Activated T-cell treated with anti-CD3 and anti-CD28 coated beads, Interleukin-2, amount 50 U/mL, for 72 hours (primary cell): ENCODE results near the gene SRD5A3. TPM values are rescaled to one million over a fixed set of nuclear protein-coding genes. Genes with fewer than 3 reads are reported as not detected.

Experiments used
- ATAC-seq, 2 donors: fragments of 150-1000 bp; cut with Tn5 transposase; replicated peaks in 1 of 2; 2 replicates each; pipeline ENCODE4 v1.10.0; 2021; ENCODE audit warnings: moderate library complexity in 2 of 2, mild to moderate bottlenecking in 1 of 2
- DNase-seq, 2 donors: peaks; one replicate each; pipeline ENCODE4 v3.0.0; 2021 to 2022; ENCODE audit warnings: mixed read lengths in 1 of 2
- H3K27ac Mint-ChIP-seq: one replicate; pipeline ENCODE4 v1.8.0; 2022; ENCODE audit warnings: mild to moderate bottlenecking, moderate library complexity, mixed read lengths
- H3K27me3 Mint-ChIP-seq: one replicate; pipeline ENCODE4 v1.8.0; 2022; ENCODE audit warnings: low read depth, mixed read lengths
- H3K36me3 Mint-ChIP-seq, 2 donors: one replicate each; pipeline ENCODE4 v1.8.0; 2022; ENCODE audit warnings: mixed read lengths in 2 of 2, mild to moderate bottlenecking in 1 of 2; ENCODE audit not compliant: insufficient read depth in 2 of 2
- H3K4me1 Mint-ChIP-seq: one replicate; pipeline ENCODE4 v1.8.0; 2022; ENCODE audit warnings: low read depth, mixed read lengths
- H3K4me3 Mint-ChIP-seq, 2 donors: one replicate each; pipeline ENCODE4 v1.8.0; 2022; ENCODE audit warnings: mild to moderate bottlenecking in 2 of 2, mixed read lengths in 2 of 2, moderate library complexity in 2 of 2
- H3K9me3 Mint-ChIP-seq, 2 donors: one replicate each; pipeline ENCODE4 v1.8.0; 2022; ENCODE audit warnings: mixed read lengths in 2 of 2
- total RNA-seq, 2 donors: library from RNA; stranded (reverse); gene quantifications; one replicate each; pipeline ENCODE4 v1.2.3, GENCODE V29; 2022

SRD5A3 gene
- total RNA-seq, 2 donors from 2014 or later: 30.0 to 40.3 TPM

DNA sequence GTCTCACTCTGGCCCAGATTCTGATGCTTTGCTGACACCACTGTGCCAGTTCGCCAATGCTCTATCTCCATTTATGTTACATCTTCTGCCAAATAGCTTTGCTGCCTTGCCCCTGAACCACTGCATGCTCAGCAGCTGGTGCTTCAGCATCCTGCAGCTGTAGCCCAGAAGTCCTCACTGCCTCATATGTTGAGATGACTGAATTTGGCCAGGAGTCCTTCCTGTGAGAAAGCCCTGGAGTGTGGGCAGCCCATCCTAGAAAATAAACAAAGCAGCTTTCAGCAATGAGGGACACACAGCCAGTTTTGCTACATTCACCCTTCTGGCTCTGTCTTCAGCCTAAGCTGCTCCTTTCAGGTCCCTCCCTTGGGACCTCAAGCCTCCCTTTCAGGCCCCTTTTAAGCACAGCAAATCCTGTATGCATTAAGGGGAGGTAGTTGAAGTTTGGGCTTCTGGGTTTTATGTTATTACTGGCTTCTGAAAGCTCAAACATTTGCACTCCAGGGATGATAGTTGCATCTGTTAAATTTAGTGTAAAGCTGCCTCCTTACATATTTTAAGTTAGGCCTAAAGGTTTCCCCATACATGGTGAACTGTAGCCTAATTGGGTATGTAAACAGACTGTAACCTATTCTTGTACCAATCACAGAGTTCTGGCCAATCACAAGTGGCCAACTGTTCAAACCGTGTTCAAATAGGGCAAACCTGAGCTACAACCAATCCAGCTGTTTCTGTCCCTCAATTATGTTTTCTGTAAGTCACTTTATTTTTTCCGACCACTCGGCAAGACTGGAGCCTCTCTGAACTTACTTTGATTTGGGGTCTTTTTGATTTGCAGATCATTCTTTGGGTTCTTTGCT lies 47.6 kb downstream of the SRD5A3 start:
- no peak for DNase-seq
- Mint-ChIP-seq H3K4me1 (peaks cover 18% of the 10 kb centered on the region), H3K36me3 (peaks cover 10 to 11% of the 10 kb centered on the region in 2 donors), H3K27me3 (no peaks in the 10 kb centered on the region), H3K4me3 (peak overlapping the region; percentile 5 to 66), H3K27ac (peak overlapping the region; percentile 20), H3K9me3 (no peaks in the 10 kb centered on the region)
- no peak for ATAC-seq

DNA sequence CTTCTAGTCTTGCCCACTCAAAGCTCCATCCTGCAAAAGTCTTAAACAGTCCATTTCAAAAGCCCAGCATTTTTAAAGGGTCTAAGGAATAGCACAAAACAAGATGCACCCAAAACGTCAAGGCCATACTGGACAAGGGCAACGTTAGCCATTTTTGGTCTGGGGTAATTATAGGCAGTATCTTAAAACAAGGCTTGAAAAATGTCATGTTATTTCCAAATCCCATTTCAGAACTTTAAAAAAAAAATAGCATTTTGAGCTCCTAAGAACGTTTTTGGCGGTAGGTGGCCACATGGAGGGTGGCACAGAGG lies 49.1 kb downstream of the SRD5A3 start:
- Mint-ChIP-seq H3K36me3 (peaks cover 10 to 12% of the 10 kb centered on the region in 2 donors), H3K4me3 (peak overlapping the region; percentile 89 to 94), H3K27me3 (no peaks in the 10 kb centered on the region), H3K9me3 (no peaks in the 10 kb centered on the region), H3K4me1 (peaks cover 27% of the 10 kb centered on the region), H3K27ac (peak overlapping the region; percentile 94)
- DNase-seq: no peak
- no peak for ATAC-seq

DNA sequence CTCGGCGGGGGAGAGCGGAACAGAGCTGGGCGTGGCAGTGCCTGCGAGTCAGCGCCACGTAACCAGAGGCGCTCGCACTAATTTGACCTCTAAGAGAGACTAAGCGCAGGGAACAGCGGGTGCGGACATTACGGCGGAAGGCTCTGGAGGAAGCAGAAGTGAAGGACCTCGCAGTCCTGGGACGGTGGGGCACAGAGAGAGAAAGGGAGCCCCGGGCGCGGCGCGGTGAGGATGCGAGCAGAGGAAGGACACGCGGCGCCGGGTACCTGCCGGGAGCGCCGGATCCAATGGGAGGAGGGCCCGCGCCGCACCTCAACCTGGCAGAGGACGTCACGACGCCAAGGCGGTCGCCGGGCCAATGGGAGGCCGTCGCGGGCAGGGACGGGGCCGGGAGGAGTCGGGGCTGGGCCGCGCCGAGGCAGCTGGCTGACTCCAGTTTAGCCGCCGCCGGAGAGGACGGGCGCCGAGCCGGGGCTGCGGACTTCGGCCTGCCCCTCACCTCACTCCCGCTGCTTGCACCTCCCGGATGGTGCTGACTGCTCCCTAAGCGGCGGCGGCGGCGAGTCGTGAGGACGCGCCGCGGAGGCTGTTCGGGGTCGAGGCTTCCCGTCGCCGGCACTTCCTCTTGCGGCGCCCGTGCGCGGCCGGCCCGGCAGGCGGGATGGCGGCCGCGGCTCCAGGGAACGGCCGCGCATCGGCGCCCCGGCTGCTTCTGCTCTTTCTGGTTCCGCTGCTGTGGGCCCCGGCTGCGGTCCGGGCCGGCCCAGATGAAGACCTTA lies 49.7 kb downstream of the SRD5A3 start, which contains the start of gene TMEM165:
Gene TMEM165, plus strand, starts transcription at position 429 of the 779 bp plus-strand sequence. Its CDS starts 233 bp downstream, at position 662.
- H3K4me1 Mint-ChIP-seq: peaks cover 31% of the 10 kb centered on the region
- H3K36me3 Mint-ChIP-seq: peaks cover 12 to 15% of the 10 kb centered on the region in 2 donors
- peak within 1 kb of the TSS; percentile 90 to 97 for H3K4me3 Mint-ChIP-seq
- H3K27ac Mint-ChIP-seq: peak within 1 kb of the TSS; percentile 97
- ATAC-seq (peak; percentile 96), DNase-seq (peak; percentile 93)
- no peaks in the 10 kb centered on the region for H3K9me3 Mint-ChIP-seq
- H3K27me3 Mint-ChIP-seq: no peaks in the 10 kb centered on the region

DNA sequence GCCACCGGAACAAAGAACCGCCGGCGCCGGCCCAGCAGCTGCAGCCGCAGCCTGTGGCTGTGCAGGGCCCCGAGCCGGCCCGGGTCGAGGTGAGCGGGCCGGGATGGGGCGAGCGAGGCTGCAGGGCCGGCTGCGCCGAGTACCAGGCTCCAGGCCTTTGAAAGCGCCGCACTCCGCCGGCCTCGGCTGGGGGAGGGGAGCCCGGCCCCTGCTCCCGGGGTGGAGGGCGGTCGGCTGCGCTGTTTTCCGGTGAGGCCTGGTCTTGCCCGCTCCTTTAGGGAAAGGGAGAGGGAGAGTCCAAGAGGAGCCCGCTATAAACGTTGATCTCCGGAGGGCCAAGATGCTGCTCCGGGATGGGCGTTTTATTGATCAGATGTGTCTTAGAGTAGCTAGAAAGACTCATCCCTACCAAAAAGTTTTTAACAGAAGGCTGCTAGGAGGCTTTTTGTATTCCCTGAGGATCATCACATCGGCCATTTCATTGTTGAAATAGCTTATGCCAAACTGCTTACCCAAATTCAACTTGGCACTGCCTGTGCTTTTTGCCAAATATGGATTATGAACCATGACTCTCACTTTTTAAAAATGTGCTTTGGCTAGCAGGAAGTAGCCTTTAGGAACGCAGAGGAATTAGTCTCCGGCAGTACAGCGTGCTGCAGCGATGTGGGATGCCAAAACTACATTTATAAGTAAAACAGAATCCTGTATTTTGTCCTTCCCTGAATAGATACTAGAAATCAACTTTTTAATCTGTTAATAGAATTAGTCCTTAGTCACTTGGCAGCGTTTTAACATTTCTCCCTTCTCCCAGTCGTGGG lies 50.5 kb downstream of the SRD5A3 start:
- DNase-seq (peak; percentile 35 to 46), ATAC-seq (peak; percentile 22 to 26)
- peaks cover 38% of the 10 kb centered on the region for H3K4me1 Mint-ChIP-seq
- peak overlapping the region; percentile 97 for H3K27ac Mint-ChIP-seq
- H3K36me3 Mint-ChIP-seq: peaks cover 12 to 20% of the 10 kb centered on the region in 2 donors
- H3K4me3 Mint-ChIP-seq: peak overlapping the region; percentile 90 to 97
- H3K9me3 Mint-ChIP-seq: no peaks in the 10 kb centered on the region
- no peaks in the 10 kb centered on the region for H3K27me3 Mint-ChIP-seq

DNA sequence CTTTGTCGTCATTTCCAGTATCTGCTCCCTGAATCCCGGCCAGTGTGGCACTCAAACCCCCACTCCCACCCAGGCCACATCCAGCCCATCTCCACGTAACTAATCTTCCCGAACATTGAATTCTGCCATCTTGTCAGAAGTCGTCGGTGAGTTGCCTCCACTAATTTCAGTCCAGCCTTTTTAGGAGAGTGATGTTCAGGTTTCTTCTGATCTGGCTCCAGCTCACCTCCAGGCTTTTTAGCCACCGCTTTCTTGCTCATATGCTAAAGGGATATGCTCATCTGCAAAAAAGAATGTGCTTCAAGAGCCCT lies 51.0 kb downstream of the SRD5A3 start:
- ATAC-seq (no peak), DNase-seq (no peak)
- peak overlapping the region; percentile 90 to 97 for H3K4me3 Mint-ChIP-seq
- H3K4me1 Mint-ChIP-seq: peaks cover 38% of the 10 kb centered on the region
- no peaks in the 10 kb centered on the region for H3K27me3 Mint-ChIP-seq
- H3K36me3 Mint-ChIP-seq: peaks cover 12 to 20% of the 10 kb centered on the region in 2 donors
- peak overlapping the region; percentile 97 for H3K27ac Mint-ChIP-seq
- no peaks in the 10 kb centered on the region for H3K9me3 Mint-ChIP-seq

DNA sequence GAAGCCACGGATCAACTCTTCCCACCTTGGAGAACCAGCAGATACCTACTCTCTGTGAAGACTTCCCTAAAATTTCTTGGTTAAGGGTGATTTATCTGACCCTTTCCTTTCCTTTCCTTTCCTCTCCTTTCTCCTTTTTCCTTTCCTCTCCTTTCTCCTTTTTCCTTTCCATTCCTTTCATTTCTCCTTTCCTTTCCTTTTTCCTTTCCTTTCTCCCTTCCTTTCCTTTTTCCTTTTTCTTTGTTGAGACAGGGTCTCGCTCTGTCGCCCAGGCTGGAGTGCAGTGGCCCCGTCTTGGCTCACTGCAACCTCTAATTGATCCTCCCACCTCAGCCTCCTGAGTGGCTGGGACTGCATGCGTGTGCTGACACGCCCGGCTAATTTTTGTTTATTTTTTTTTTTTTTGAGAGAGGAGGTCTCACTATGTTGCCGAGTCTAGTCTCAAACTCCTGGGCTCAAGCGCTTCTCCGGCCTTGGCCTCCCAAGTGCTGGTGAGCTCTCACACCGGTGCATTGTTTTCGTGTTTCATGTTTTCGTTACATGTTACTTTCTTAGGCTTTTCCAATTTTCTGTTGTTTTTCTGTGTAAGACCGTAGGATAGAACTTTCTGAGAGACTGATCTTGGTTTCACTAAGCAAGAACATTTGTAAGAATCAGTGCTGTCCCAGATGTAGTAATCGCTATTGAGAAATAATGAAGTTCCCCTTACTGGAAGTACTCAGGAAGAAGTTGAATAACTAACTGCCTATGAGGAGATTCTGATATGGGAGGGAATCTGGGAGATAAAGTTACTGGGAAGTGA lies 51.7 kb downstream of the SRD5A3 start:
- Mint-ChIP-seq H3K4me1 (peaks cover 38% of the 10 kb centered on the region), H3K27me3 (no peaks in the 10 kb centered on the region), H3K36me3 (peaks cover 12 to 20% of the 10 kb centered on the region in 2 donors), H3K27ac (peak overlapping the region; percentile 97), H3K4me3 (peak overlapping the region; percentile 90 to 97), H3K9me3 (no peaks in the 10 kb centered on the region)
- DNase-seq (no peak), ATAC-seq (no peak)

DNA sequence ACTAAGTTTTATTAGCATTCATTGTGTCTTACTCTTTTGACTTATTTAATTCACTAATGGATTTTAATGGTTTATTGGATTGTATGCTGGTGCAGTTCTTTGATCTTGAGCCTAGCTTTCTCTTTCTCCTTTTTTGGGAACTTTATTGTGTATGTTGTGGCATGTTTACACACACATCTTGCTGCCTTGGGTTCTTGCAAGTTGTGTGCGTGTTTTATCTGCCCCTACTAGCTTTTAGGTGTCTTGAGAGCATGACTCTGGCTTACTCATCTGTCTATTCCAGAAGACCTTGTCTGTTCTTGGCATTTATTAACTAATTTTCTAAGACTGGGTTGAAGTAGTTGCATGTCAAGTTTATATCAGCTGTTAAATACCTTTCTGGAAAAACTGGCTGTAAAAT lies 52.4 kb downstream of the SRD5A3 start:
- no peak for DNase-seq
- H3K27ac Mint-ChIP-seq: peak overlapping the region; percentile 97
- ATAC-seq: no peak
- peaks cover 38% of the 10 kb centered on the region for H3K4me1 Mint-ChIP-seq
- peaks cover 12 to 22% of the 10 kb centered on the region in 2 donors for H3K36me3 Mint-ChIP-seq
- H3K4me3 Mint-ChIP-seq: peak overlapping the region; percentile 90 to 97
- H3K27me3 Mint-ChIP-seq: no peaks in the 10 kb centered on the region
- H3K9me3 Mint-ChIP-seq: no peaks in the 10 kb centered on the region

DNA sequence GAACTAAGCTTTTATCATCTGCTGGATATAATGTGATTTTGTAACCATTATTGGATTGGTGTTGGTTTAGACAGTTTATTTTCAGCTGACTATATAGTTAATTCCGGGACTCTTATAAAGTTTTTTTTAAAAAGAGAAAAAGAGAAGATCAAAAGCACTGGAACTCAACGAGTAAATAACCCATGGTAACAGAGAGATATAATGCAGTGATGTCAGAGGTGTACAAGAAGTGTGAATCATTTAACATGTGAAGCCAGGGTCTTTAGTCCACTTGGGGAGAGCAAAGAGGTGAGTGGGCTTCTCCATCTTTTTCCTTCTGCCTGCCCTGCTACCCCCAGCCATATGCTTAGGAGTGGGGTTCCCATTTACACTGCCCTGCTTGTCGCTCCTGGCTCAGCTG lies 52.9 kb downstream of the SRD5A3 start:
- Mint-ChIP-seq H3K4me3 (peak overlapping the region; percentile 90 to 97), H3K9me3 (no peaks in the 10 kb centered on the region), H3K27ac (peak overlapping the region; percentile 83), H3K36me3 (peaks cover 17 to 27% of the 10 kb centered on the region in 2 donors), H3K27me3 (no peaks in the 10 kb centered on the region), H3K4me1 (peaks cover 38% of the 10 kb centered on the region)
- no peak for DNase-seq
- ATAC-seq: no peak

DNA sequence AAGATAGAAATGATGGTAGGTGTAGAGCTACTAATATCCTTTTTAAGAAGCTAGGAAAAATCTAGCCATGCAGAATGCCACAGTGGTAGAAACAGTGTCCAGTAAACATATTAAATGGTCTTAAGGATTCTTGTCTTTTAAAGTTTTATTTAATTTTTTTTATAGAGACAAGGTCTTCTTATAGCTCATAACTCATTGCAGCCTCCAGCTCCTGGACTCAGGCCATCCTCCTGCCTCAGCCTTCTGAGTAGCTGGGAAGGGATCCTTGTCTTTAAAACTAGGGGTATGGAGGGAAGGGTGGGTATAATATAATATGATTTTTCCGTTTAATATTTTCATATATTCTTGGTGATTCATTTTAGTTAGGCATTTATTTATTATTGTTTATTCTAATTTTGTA lies 53.5 kb downstream of the SRD5A3 start:
- Mint-ChIP-seq H3K4me3 (peak overlapping the region; percentile 90 to 97), H3K27me3 (no peaks in the 10 kb centered on the region), H3K9me3 (no peaks in the 10 kb centered on the region), H3K27ac (peak overlapping the region; percentile 83), H3K4me1 (peaks cover 38% of the 10 kb centered on the region), H3K36me3 (peaks cover 17 to 31% of the 10 kb centered on the region in 2 donors)
- ATAC-seq (no peak), DNase-seq (no peak)

DNA sequence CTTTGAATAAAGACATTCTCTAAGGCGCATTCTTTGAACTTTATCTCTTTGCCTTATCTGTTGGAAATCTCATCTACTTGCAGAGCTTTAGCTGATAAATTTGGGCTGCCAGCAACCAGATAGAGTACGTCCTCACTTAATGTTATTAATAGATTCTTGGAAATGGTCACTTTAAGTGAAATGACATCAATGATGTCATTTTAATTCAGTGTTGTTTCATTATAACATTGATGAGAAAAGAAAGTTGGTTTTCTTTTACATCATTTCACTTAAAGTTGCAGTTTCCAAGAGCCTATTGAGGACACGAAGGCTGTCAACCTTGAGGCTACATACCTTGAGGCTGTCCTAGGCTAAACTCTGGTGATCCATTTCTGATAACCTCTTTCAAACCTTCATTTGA lies 59.0 kb downstream of the SRD5A3 start:
- H3K36me3 Mint-ChIP-seq: peaks cover 13 to 44% of the 10 kb centered on the region in 2 donors
- peaks cover 45% of the 10 kb centered on the region for H3K4me1 Mint-ChIP-seq
- no peak overlapping the region for H3K4me3 Mint-ChIP-seq
- no peak for DNase-seq
- H3K9me3 Mint-ChIP-seq: no peaks in the 10 kb centered on the region
- peak overlapping the region; percentile 56 for H3K27ac Mint-ChIP-seq
- ATAC-seq: no peak
- H3K27me3 Mint-ChIP-seq: no peaks in the 10 kb centered on the region

DNA sequence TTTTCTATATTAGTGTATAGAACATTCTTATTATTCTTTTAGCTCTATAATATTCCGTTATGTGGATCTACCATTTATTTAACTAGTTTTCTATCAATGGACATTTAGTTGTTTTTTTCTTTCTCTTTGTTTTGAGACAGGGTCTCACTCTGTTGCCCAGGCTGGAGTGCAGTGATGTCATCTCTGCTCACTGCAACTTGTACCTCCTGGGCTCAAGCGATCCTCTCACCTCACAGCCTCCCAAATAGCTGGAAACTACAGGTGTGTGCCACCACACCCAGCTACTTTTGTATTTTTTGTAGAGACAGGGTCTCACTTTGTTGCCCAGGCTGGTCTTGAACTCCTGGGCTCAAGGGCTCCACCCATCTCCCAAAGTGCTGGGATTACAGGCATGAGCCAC lies 60.5 kb downstream of the SRD5A3 start:
- Mint-ChIP-seq H3K36me3 (peaks cover 13 to 34% of the 10 kb centered on the region in 2 donors), H3K9me3 (no peaks in the 10 kb centered on the region), H3K27me3 (no peaks in the 10 kb centered on the region), H3K4me1 (peaks cover 35% of the 10 kb centered on the region), H3K4me3 (no peak overlapping the region), H3K27ac (no peak overlapping the region)
- DNase-seq: no peak
- ATAC-seq: no peak

DNA sequence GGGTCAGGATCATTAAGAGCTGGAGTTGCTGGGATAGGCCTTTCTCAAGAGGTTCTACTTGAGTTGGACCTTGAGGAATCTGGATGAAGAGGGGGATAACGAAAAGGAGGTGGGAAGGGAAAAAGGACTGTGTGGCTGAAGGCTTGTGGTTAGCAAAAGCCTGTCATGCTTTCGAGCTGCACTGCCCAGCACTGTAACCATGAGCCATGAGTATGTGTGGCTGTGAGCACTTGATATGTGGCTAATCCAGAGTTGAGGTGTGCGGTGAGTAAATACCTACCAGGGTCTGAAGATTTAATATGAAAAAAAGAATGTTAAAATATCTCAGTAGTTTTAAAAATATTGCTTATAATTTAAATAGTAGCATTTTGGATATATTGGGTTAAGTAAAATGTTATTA lies 61.1 kb downstream of the SRD5A3 start:
- ATAC-seq (no peak), DNase-seq (no peak)
- Mint-ChIP-seq H3K36me3 (peaks cover 13 to 39% of the 10 kb centered on the region in 2 donors), H3K27ac (peak overlapping the region; percentile 17), H3K4me1 (peaks cover 35% of the 10 kb centered on the region), H3K27me3 (no peaks in the 10 kb centered on the region), H3K9me3 (no peaks in the 10 kb centered on the region), H3K4me3 (no peak overlapping the region)
